ENCODE measurements around the gene RPTOR.

The RPTOR gene

GRCh38 chr17:80957461-80957941 is 412.9 kb downstream of the RPTOR start:
- H3K4me3 ChIP-seq (ENCODE audit: low read depth, low read length): no peak overlapping the region
- no peak for TF ChIP-seq CTCF (IDR thresholded peaks at IDR 0.05; ENCODE audit: low read depth, low read length)

- TF ChIP-seq CTCF (IDR thresholded peaks at IDR 0.05; ENCODE audit: low read depth, low read length): no peak
- H3K4me3 ChIP-seq (ENCODE audit: low read depth, low read length): no peak overlapping the region
Measured at GRCh38 chr17:80959330-80960036, 414.8 kb downstream of the RPTOR start.

- H3K4me3 ChIP-seq (ENCODE audit: low read depth, low read length): no peak overlapping the region
- no peak for TF ChIP-seq CTCF (IDR thresholded peaks at IDR 0.05; ENCODE audit: low read depth, low read length)
Measured at GRCh38 chr17:80960037-80960796, 415.6 kb downstream of the RPTOR start.

GRCh38 chr17:80960797-80961452 is 416.3 kb downstream of the RPTOR start:
- TF ChIP-seq CTCF (IDR thresholded peaks at IDR 0.05; ENCODE audit: low read depth, low read length): no peak
- no peak overlapping the region for H3K4me3 ChIP-seq (ENCODE audit: low read depth, low read length)

- TF ChIP-seq CTCF (IDR thresholded peaks at IDR 0.05; ENCODE audit: low read depth, low read length): no peak
- H3K4me3 ChIP-seq (ENCODE audit: low read depth, low read length): no peak overlapping the region
Measured at GRCh38 chr17:80961541-80962330, 417.1 kb downstream of the RPTOR start.

GRCh38 chr17:80962356-80963329 is 418.0 kb downstream of the RPTOR start:
- no peak for TF ChIP-seq CTCF (IDR thresholded peaks at IDR 0.05; ENCODE audit: low read depth, low read length)
- H3K4me3 ChIP-seq (ENCODE audit: low read depth, low read length): no peak overlapping the region
